Naive thymus-derived CD4-positive, alpha-beta T cell (primary cell): ENCODE data around the gene ZMYND8. TPM values are rescaled to one million over a fixed set of nuclear protein-coding genes. Genes with fewer than 3 reads are reported as not detected.
"Not testable (repeated sequence)": the region's sequence is repeated elsewhere in the genome, so short reads cannot be mapped to it uniquely, and the experiment has no call there.

Experiments used
- ATAC-seq: fragments of 150-1000 bp; cut with Tn5 transposase; 2 replicates; pipeline ENCODE4 v1.10.0; 2021; ENCODE audit warnings: mild to moderate bottlenecking, moderate library complexity
- CTCF ChIA-PET: fragments of 350-600 bp; sonication (Branson Sonifier 250); formaldehyde crosslinking; loops from one replicate; lab custom pipeline; 2021; ENCODE audit warnings: antibody characterized with exemption; lab: Charles Lee
- POLR2A ChIA-PET: fragments of 350-600 bp; sonication (Branson Sonifier 250); formaldehyde crosslinking; loops from one replicate; lab custom pipeline; 2021; ENCODE audit warnings: antibody characterized with exemption, inconsistent platforms; lab: Charles Lee
- DNase-seq, 9 donors: peaks; one replicate each; pipeline versions ENCODE4 v3.0.0 to v3.0.0-alpha.2; 2020 to 2022; ENCODE audit warnings: mixed read lengths in 1 of 9
- H3K27ac ChIP-seq: one replicate; pipeline ENCODE4 v1.7.0; 2013; ENCODE audit warnings: mild to moderate bottlenecking, low read depth, low read length, moderate library complexity
- H3K27me3 ChIP-seq, 2 donors: one replicate each; pipeline ENCODE4 v1.7.0; 2013; ENCODE audit warnings: low read length in 2 of 2, mild to moderate bottlenecking in 2 of 2, moderate library complexity in 2 of 2; ENCODE audit not compliant: control insufficient read depth in 2 of 2, insufficient read depth in 2 of 2
- H3K36me3 ChIP-seq, 3 experiments: 1 replicate in 2 of 3; 2 replicates in 1 of 3; pipeline ENCODE4 v1.7.0; 2013; ENCODE audit warnings: low read length in 3 of 3, mild to moderate bottlenecking in 3 of 3, moderate library complexity in 1 of 3; ENCODE audit not compliant: insufficient read depth in 3 of 3, control insufficient read depth in 2 of 3
- H3K4me1 ChIP-seq, 2 donors: one replicate each; pipeline ENCODE4 v1.7.0; 2013; ENCODE audit warnings: low read length in 2 of 2, mild to moderate bottlenecking in 2 of 2, moderate library complexity in 1 of 2; ENCODE audit not compliant: control insufficient read depth in 2 of 2, insufficient read depth in 2 of 2
- H3K4me3 ChIP-seq: 2 replicates; pipeline ENCODE4 v1.7.0; 2013; ENCODE audit warnings: mild to moderate bottlenecking, low read length
- H3K9me3 ChIP-seq, 3 experiments: 1 replicate in 2 of 3; 2 replicates in 1 of 3; pipeline ENCODE4 v1.7.0; 2013; ENCODE audit warnings: low read length in 3 of 3; ENCODE audit not compliant: control insufficient read depth in 2 of 3
- H3K27ac Mint-ChIP-seq, 9 donors: one replicate each; pipeline ENCODE4 v1.8.0; 2020 to 2022; ENCODE audit warnings: mixed read lengths in 9 of 9, mild to moderate bottlenecking in 8 of 9, moderate library complexity in 5 of 9, inconsistent platforms in 2 of 9
- H3K27me3 Mint-ChIP-seq, 5 donors: one replicate each; pipeline ENCODE4 v1.8.0; 2021 to 2022; ENCODE audit warnings: mixed read lengths in 5 of 5, mild to moderate bottlenecking in 1 of 5
- H3K36me3 Mint-ChIP-seq, 5 donors: one replicate each; pipeline ENCODE4 v1.8.0; 2020 to 2022; ENCODE audit warnings: mixed read lengths in 5 of 5, mild to moderate bottlenecking in 3 of 5, inconsistent platforms in 1 of 5
- H3K4me1 Mint-ChIP-seq, 7 donors: one replicate each; pipeline ENCODE4 v1.8.0; 2020 to 2022; ENCODE audit warnings: mixed read lengths in 7 of 7, mild to moderate bottlenecking in 3 of 7, inconsistent platforms in 1 of 7
- H3K4me3 Mint-ChIP-seq, 10 donors: one replicate each; pipeline ENCODE4 v1.8.0; 2020 to 2022; ENCODE audit warnings: mild to moderate bottlenecking in 10 of 10, mixed read lengths in 10 of 10, moderate library complexity in 6 of 10, inconsistent platforms in 2 of 10
- H3K9me3 Mint-ChIP-seq, 11 donors: one replicate each; pipeline ENCODE4 v1.8.0; 2020 to 2022; ENCODE audit warnings: mixed read lengths in 11 of 11, mild to moderate bottlenecking in 4 of 11, inconsistent platforms in 1 of 11, moderate library complexity in 1 of 11
- intact Hi-C, 2 donors: fragments of 100-400 bp; cut with micrococcal nuclease; formaldehyde crosslinking; loops; one replicate each; pipeline ENCODE4 v1.15.1; 2023
- polyA plus RNA-seq, 2 donors: library from polyadenylated mRNA; unstranded; fragments of 300-500 nt; fragmentation: Illumina TruSeq; gene quantifications; one replicate each; pipeline ENCODE4 v1.2.3, GENCODE V29; 2021
- total RNA-seq, 6 experiments: library from RNA in 5 of 6; stranded (reverse) in 5 of 6; gene quantifications; 1 replicate in 5 of 6; 2 replicates in 1 of 6; pipeline ENCODE4 v1.2.3 and lab custom pipeline; 2021 to 2026

The ZMYND8 gene
- total and polyA plus RNA-seq, 7 experiments from 2014 or later: 12.7 to 83.0 (median 63.7) TPM

- Histone ChIP-seq H3K9me3 (no peaks in the 10 kb centered on the region), H3K27me3 (no peaks in the 10 kb centered on the region), H3K36me3 (peaks cover 10 to 81% (median 12%) of the 10 kb centered on the region in 3 experiments), H3K27ac (no peak overlapping the region), H3K4me3 (no peak overlapping the region), H3K4me1 (no peaks in the 10 kb centered on the region)
- ATAC-seq: no peak
- ChIA-PET POLR2A (no interaction called here), CTCF (no interaction called here)
- Mint-ChIP-seq H3K4me3 (no peak overlapping the region), H3K36me3 (peaks cover 11 to 56% (median 41%) of the 10 kb centered on the region in 5 donors), H3K4me1 (peaks cover 0 to 6% (median 0%) of the 10 kb centered on the region in 7 donors), H3K9me3 (no peaks in the 10 kb centered on the region), H3K27me3 (no peaks in the 10 kb centered on the region), H3K27ac (peak overlapping the region in 2 of 9 donors; percentile 57 to 62)
- no peak for DNase-seq
- intact Hi-C loops: no loop called here
Observed at GRCh38 chr20:47289096-47289495, 67.4 kb downstream of the ZMYND8 start.

GRCh38 chr20:47288530-47288929 lies 68.0 kb downstream of the ZMYND8 start:
- H3K27me3 Mint-ChIP-seq, ATAC-seq, H3K9me3 ChIP-seq, H3K4me1 ChIP-seq, DNase-seq, H3K27ac ChIP-seq, POLR2A ChIA-PET, H3K4me3 ChIP-seq, H3K4me3 Mint-ChIP-seq, H3K27me3 ChIP-seq, H3K4me1 Mint-ChIP-seq, H3K9me3 Mint-ChIP-seq, H3K27ac Mint-ChIP-seq, CTCF ChIA-PET, intact Hi-C loops: not testable (repeated sequence)
- peaks cover 15 to 56% (median 40%) of the 10 kb centered on the region in 5 donors for H3K36me3 Mint-ChIP-seq
- peaks cover 9 to 81% (median 10%) of the 10 kb centered on the region in 3 experiments for H3K36me3 ChIP-seq

- H3K36me3 ChIP-seq: peaks cover 6 to 83% (median 10%) of the 10 kb centered on the region in 3 experiments
- ATAC-seq (no peak), DNase-seq (no peak)
- Mint-ChIP-seq H3K27ac (peak overlapping the region in 1 of 9 donors; percentile 53), H3K9me3 (no peaks in the 10 kb centered on the region), H3K36me3 (peaks cover 16 to 56% (median 40%) of the 10 kb centered on the region in 5 donors), H3K27me3 (no peaks in the 10 kb centered on the region), H3K4me1 (peaks cover 0 to 4% (median 0%) of the 10 kb centered on the region in 7 donors), H3K4me3 (no peak overlapping the region)
- H3K27me3 ChIP-seq: no peaks in the 10 kb centered on the region
- H3K27ac ChIP-seq: no peak overlapping the region
- no peaks in the 10 kb centered on the region for H3K9me3 ChIP-seq
- POLR2A ChIA-PET: interaction anchor here (0.5 kb wide), 1 partner anchor 63 kb away, joined by 3 read pairs; no protein-coding TSS in a partner anchor
- no peaks in the 10 kb centered on the region for H3K4me1 ChIP-seq
- intact Hi-C loops: no loop called here
- no peak overlapping the region for H3K4me3 ChIP-seq
- CTCF ChIA-PET: no interaction called here
Observed at GRCh38 chr20:47287609-47288144, 68.8 kb downstream of the ZMYND8 start.

GRCh38 chr20:47286681-47287080 lies 69.8 kb downstream of the ZMYND8 start:
- Mint-ChIP-seq H3K27ac (peak overlapping the region in 3 of 9 donors; percentile 32 to 80 (median 34)), H3K27me3 (no peaks in the 10 kb centered on the region), H3K4me3 (no peak overlapping the region), H3K4me1 (peaks cover 0 to 4% (median 0%) of the 10 kb centered on the region in 7 donors), H3K36me3 (peaks cover 16 to 58% (median 37%) of the 10 kb centered on the region in 5 donors), H3K9me3 (no peaks in the 10 kb centered on the region)
- intact Hi-C loops: no loop called here
- no peaks in the 10 kb centered on the region for H3K9me3 ChIP-seq
- H3K4me1 ChIP-seq: no peaks in the 10 kb centered on the region
- DNase-seq: no peak
- H3K4me3 ChIP-seq: no peak overlapping the region
- H3K27me3 ChIP-seq: no peaks in the 10 kb centered on the region
- CTCF ChIA-PET: no interaction called here
- H3K27ac ChIP-seq: no peak overlapping the region
- no peak for ATAC-seq
- peaks cover 6 to 83% (median 10%) of the 10 kb centered on the region in 3 experiments for H3K36me3 ChIP-seq
- POLR2A ChIA-PET: interaction anchor here (0.7 kb wide), 1 partner anchor 87 kb away, joined by 3 read pairs; no protein-coding TSS in a partner anchor

- H3K27me3 ChIP-seq: no peaks in the 10 kb centered on the region
- Mint-ChIP-seq H3K4me3 (no peak overlapping the region), H3K27ac (peak overlapping the region in 6 of 9 donors; percentile 20 to 64 (median 41)), H3K36me3 (peaks cover 16 to 58% (median 31%) of the 10 kb centered on the region in 5 donors), H3K4me1 (peaks cover 0 to 5% (median 0%) of the 10 kb centered on the region in 7 donors), H3K9me3 (no peaks in the 10 kb centered on the region), H3K27me3 (no peaks in the 10 kb centered on the region)
- DNase-seq: no peak
- H3K4me1 ChIP-seq: no peaks in the 10 kb centered on the region
- intact Hi-C loops: no loop called here
- CTCF ChIA-PET: interaction anchor here (1.0 to 1.4 kb wide), 2 partner anchors 12 to 99 kb away, joined by 3 to 5 read pairs; no protein-coding TSS in a partner anchor
- no peak overlapping the region for H3K27ac ChIP-seq
- no peak overlapping the region for H3K4me3 ChIP-seq
- POLR2A ChIA-PET: no interaction called here
- H3K36me3 ChIP-seq: peaks cover 6 to 89% (median 12%) of the 10 kb centered on the region in 3 experiments
- no peaks in the 10 kb centered on the region for H3K9me3 ChIP-seq
- no peak for ATAC-seq
Observed at GRCh38 chr20:47285189-47285588, 71.3 kb downstream of the ZMYND8 start.

GRCh38 chr20:47284373-47284772 lies 72.1 kb downstream of the ZMYND8 start:
- Histone ChIP-seq H3K27ac (peak overlapping the region; percentile 1), H3K27me3 (no peaks in the 10 kb centered on the region), H3K4me1 (no peaks in the 10 kb centered on the region), H3K36me3 (peaks cover 6 to 95% (median 12%) of the 10 kb centered on the region in 3 experiments), H3K4me3 (no peak overlapping the region), H3K9me3 (no peaks in the 10 kb centered on the region)
- ChIA-PET POLR2A (no interaction called here), CTCF (interaction anchor here (1.0 to 1.4 kb wide), 2 partner anchors 11 to 100 kb away, joined by 3 to 5 read pairs; no protein-coding TSS in a partner anchor)
- DNase-seq (no peak), ATAC-seq (no peak)
- no peaks in the 10 kb centered on the region for H3K9me3 Mint-ChIP-seq
- H3K4me1 Mint-ChIP-seq: peaks cover 0 to 5% (median 0%) of the 10 kb centered on the region in 7 donors
- H3K4me3 Mint-ChIP-seq: no peak overlapping the region
- intact Hi-C loops: no loop called here
- H3K27me3 Mint-ChIP-seq: no peaks in the 10 kb centered on the region
- H3K36me3 Mint-ChIP-seq: peaks cover 13 to 50% (median 24%) of the 10 kb centered on the region in 5 donors
- H3K27ac Mint-ChIP-seq: peak overlapping the region in 7 of 9 donors; percentile 50 to 80 (median 64)
